Measurements from ENCODE around the gene FLCN. TPM values are rescaled to one million over a fixed set of nuclear protein-coding genes. Genes with fewer than 3 reads are reported as not detected.
"Not testable (repeated sequence)": the region's sequence is repeated elsewhere in the genome, so short reads cannot be mapped to it uniquely, and the experiment has no call there.

Gene FLCN, protein sequence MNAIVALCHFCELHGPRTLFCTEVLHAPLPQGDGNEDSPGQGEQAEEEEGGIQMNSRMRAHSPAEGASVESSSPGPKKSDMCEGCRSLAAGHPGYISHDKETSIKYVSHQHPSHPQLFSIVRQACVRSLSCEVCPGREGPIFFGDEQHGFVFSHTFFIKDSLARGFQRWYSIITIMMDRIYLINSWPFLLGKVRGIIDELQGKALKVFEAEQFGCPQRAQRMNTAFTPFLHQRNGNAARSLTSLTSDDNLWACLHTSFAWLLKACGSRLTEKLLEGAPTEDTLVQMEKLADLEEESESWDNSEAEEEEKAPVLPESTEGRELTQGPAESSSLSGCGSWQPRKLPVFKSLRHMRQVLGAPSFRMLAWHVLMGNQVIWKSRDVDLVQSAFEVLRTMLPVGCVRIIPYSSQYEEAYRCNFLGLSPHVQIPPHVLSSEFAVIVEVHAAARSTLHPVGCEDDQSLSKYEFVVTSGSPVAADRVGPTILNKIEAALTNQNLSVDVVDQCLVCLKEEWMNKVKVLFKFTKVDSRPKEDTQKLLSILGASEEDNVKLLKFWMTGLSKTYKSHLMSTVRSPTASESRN
- 32.9 and 43.4 TPM in 2 replicates for total RNA-seq (2014; rRNA removed)
- polyA plus RNA-seq (2012), result 29.7 TPM

DNA sequence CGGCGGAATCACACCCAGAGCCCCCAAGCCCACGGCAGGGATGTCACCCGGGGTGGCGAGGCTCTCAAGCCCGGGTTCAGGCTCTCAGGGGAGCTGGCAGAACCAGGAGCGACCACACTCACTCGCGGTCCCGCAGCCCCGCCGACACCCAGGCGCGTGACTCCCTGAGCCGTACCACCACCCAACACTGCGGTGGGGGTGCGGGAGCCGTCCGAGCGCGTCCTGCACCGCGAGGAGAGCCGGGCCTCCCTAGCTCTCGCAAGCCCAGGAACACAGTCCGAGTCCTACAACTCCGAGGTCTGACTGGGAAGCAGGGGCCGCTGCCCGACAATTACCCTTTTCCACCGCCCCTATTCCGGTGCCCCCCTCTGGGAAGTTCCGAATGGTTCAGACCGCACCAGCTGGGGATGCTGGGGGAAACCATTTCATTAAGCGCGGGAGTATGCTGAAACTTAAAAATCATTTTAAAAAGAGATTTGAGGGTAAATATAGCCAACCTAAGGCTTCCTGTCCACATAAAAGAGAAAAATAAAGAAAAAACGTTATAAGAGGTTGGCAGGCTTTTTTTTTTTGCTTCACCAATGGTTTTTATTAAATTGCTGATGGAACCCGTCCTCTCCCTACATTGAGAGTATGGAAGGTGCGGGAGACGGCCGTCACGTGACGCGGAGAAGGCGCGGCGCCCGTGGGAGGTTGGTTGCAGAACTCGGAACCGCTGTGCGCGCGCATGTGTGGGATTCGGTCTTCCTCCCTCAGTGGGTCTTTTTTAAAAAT is at the start of gene FLCN:
Gene FLCN, minus strand, starts transcription at position 143 of the 774 bp plus-strand sequence. CDS start 9,031 bp downstream, outside the sequence.
- peak; percentile 84 for DNase-seq (ENCODE audit: low read depth)

DNA sequence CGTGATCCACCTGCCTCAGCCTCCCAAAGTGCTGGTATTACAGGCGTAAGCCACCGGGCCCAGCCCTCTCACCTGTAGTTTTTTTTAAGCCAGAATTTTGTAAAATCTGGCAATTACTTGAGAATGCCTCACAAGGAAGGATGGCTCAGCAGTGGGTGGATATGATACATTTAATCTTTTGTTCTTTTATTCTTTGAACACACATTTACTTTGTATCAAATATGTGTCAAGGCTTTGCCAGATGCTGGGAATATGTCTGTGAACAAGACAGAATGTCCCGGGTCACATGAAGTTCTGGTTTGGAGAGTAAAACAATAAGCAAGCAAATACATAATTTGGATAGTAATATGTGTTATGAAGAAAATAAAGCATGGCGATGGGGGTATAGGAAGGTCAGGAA is 49.0 kb upstream of the FLCN start:
- DNase-seq (ENCODE audit: low read depth), result no peak

DNA sequence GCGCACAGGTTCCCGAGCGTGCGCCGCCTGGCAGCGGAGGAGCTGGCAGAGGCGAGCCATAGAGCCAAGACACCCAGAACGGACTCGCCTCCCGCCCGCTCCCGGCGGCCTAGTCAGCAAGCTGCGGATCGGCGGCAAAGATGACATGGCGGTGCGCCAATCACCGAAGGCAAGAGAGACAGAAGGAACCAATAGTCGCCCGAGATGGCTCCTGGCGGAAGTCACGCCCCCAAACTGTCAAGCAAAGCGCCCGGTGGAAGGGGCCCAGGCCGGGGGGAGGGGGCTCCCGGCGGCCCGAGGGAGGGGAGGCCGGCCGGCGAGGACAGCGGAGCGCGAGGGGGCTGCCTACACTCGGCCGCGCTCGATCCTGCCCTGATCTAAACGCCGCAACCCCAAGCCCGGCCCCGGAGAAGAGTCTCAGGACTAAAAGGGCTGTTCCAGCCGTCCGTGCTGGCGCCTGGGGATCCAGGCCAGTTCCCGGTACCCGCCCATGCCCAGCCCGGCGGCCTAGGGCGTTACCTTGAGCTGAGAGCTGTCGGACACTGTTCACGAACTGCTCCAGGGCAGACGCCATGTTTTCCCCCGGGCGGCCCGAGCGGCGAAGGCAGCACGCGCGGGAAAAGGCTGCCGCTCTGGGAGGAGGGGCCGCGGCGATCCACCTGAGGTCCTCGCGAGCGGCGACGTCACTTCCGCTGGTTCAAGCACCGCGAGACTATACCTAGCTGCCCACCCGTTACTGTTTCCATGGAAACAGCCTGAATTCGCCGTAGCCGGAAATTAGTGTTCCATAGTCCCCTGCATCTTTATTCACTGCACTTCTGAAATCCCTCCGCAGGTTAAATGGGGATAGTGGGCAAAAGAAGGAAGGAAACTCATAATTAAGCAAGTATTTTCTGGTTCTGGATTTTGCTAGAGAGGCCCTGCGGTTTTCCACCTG is 43.9 kb upstream of the FLCN start, which contains the start of gene COPS3:
Gene COPS3, minus strand, starts transcription at position 634 of the 937 bp plus-strand sequence. Its CDS starts 60 bp downstream, at position 574.
- DNase-seq (ENCODE audit: low read depth), result peak; percentile 96

DNA sequence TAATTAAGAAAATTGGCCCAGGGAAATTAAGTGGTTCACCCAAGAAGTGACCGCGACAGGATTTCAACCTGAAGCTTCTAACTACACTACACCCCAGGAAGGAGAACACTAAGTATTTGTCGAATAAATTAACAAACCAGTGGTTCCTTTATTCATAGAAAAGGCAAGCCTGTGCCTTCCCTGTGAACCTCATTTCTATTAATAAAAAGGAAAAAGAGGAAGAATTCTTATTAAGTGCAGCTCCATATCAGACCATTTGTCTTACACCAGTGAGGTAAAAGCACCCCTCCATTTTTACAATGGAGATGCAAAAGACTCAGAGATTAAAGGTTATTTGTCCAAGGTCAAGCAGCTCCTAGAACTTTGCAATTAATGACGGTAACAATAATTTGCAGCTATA is 42.3 kb upstream of the FLCN start:
- no peak for DNase-seq (ENCODE audit: low read depth)

DNA sequence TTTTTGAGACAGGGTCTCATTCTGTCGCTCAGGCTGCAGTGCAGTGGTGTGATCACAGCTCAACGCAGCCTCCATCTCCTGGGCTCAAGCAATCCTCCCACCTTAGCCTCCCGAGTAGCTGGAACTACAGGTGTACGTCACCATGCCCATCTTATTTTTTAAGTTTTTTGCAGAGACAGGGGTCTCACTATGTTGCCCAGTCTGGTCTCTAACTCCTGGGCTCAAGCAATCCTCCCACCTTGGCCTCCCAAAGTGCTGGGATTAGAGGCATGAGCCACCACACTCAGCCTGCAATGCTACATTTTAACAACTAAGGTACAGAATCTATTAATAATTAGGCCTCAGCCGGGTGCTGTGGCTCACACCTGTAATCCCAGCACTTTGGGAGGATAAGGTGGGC is 40.5 kb upstream of the FLCN start:
- not testable (repeated sequence) for DNase-seq (ENCODE audit: low read depth)

DNA sequence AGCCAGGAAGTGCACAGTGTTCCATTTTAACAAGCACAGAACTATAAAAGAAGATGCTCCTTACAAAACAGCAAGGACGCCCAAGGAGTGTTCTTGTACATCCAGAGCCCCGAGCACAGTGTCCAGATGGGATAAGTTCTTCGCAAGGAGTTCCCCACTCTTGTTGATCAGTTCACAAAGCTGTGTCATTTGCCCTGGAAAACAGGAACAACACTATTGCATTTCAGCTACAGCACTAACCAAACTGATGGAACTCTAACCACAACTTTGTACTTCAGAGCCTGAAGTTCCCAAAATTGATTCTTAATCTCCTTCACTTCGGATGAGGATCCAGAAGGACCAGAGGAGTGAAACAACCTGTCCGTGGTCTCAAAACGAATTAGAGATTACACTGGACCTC is 39.0 kb upstream of the FLCN start:
- no peak for DNase-seq (ENCODE audit: low read depth)

DNA sequence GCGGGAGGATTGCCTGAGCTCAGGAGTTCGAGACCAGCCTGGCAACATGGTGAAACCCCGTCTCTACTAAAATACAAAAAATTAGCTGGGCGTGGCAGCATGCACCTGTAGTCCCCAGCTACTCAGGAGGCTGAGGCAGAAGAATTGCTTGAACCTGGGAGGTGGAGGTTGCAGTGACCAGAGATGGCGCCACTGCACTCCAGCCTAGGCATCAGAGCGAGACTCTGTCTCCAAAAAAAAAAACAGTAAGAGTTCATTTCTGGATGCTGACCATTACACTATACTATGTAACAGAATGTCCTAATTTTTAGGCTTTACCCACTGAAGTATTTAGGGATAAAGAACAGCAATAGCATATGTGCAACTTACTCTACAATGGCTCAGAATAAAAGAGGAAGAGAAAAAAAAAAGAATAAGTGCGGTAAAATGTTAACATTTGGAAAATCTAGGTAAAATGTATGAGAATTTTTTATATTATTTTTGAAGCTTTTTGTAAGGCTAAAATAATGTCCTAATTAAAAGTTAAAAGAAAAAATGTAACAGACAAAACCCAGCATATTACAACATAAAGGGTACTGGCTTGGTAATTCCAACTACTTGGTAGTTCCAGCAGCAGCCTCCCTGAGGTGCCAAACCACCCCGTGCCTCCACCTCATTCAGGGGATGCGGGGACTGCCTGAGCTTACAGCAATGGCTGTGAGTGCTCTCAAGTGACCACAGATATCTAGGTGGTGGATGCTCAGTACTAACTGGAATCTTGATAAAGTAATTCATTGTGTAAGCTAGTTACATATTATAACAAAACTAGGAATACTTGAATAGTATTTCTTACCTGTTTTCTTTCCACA is 33.2 kb upstream of the FLCN start:
- no peak for DNase-seq (ENCODE audit: low read depth)

DNA sequence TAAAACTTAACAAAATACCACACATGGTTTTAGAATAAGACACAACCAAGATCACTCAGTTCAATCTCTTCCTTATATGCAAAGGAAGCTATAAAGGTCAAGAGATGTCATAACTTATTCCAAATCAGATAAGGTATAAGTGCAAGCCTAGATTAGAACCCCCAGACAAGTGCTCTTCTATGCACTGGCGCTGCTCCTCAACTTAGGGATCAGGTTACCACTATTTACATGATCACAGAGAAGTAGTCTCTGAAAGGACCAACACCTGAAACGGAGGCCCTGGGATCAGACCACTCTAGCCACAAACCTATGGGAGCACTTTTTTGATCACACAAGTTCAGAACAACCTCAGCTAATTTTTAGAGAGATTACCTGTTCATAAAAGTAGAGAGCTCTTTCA is 27.5 kb upstream of the FLCN start:
- no peak for DNase-seq (ENCODE audit: low read depth)

DNA sequence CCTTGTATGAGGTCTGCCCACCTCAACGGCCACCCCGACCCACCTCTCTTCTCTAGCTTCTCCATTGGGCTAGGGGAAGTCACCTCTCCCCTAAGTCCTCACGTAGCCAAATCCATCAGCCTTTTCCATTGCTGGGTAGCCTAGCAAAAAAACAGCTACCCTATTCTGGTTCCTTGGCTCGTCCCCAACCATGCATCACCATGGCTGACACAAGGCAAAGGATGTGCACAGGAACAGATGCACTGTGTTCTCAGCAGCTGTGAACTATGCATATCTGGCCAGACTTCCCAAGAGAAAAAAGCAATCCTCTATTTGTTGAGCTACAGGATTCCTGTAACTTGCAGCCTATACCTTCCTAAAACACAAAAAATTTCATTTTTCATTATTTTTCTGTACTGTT is 22.0 kb upstream of the FLCN start:
- DNase-seq (ENCODE audit: low read depth), result peak; percentile 14

DNA sequence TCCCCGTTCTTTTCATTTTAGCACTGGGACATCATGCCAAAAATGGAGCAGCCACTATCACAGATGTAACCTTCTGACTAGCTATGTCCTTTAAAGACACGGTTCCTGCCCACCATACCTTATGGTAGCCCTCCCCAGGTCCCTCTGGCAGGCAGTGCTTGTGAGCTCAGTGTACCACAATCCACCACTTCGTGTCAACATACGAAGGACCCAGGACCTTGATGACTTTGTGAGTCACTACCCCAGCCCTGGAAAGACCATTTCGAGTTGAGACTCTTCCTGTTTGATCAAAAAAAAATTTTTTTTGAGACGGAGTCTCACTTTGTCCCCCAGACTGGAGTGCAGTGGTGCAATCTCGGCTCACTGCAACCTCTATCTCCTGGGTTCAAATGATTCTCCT is 21.0 kb upstream of the FLCN start:
- no peak for DNase-seq (ENCODE audit: low read depth)

DNA sequence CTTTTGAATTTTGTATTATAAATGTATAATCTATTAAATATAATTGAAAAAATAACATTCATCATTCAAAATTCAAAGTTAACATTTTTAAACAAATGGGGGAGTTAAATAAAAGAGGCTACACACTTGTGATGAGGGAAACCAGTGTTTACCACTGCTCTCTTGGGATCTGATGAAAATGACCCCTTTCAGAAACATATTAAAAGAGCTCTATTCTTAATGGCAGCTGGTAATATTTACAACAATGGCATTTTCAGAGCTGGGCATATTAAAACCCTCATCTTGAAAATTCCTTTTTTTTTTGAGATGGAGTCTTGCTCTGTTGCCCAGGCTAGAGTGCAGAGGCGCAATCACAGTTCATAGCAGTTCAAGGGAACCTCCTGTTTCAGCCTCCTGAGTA is 19.3 kb upstream of the FLCN start:
- DNase-seq (ENCODE audit: low read depth), result no peak

DNA sequence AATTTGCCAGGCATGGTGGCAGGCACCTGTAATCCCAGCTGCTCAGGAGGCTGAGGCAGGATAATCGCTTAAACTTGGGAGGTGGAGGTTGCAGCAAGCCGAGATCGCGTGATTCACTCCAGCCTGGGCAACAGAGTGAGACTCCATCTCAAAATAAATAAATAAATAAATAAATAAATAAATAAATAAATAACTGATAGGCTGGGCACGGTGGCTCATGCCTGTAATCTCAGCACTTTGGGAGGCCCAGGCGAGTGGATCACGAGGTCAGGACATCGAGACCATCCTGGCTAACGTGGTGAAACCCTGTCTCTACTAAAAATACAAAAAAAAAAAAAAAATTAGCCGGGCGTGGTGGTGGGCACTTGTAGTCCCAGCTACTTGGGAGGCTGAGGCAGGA is 18.7 kb upstream of the FLCN start:
- not testable (repeated sequence) for DNase-seq (ENCODE audit: low read depth)

DNA sequence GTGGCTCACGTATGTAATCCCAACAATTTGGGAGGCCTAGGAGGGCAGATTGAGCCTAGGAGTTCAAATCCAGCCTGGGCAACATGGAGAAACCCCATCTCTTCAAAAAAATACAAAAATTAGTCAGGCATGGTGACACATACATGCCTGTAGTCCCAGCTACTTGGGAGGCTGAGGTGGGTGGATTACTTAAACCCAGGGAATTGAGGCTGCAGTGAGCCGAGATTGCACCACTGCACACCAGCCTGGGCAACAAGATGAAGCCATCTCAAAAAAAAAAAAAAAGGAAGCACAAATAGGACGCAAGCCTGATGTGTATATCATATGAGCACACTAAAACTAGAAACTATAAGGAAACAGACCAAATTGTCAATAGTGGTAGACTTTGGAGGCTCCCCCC is 17.1 kb upstream of the FLCN start:
- DNase-seq (ENCODE audit: low read depth), result no peak

DNA sequence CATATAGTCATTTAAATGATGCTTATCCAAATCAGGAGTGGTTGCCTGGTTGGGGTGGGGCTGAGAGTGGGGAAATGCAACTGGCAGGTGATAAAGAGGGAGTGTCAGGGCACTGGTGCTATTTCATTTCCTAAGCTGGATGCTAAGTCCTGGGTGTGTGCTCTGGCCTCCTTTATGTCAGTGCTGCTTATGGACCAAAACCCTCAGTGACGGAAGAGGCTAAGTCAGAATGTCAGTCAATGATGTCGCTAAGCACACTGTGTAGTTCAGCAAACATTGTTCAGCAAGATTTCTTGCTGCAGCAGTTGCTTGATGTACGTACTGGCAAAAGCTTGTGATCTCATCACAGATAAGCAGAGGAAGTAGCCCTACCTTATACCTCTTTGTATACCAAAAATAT is 16.4 kb upstream of the FLCN start:
- no peak for DNase-seq (ENCODE audit: low read depth)

DNA sequence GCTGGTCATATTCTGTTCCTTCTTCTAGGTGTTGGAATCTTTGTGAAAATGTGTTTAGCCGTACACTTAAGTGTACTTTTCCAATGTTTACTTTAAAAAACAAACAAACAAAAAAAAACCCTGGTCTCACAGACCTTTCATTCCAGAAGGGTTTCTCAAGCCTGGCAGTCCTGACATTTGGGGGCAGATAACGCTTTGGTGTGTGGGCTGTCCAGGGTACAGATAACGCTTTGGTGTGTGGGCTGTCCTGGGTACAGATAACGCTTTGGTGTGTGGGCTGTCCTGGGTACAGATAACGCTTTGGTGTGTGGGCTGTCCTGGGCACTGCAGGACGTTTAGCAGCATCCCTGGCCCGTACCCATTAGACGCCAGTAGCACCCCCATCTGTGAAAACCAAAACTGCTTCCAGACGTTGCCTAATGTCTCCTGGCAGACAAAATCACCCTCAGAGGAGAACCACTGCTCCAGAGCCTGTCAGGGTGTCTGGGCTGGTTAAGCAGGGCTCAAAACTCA is 15.2 kb upstream of the FLCN start:
- no peak for DNase-seq (ENCODE audit: low read depth)

DNA sequence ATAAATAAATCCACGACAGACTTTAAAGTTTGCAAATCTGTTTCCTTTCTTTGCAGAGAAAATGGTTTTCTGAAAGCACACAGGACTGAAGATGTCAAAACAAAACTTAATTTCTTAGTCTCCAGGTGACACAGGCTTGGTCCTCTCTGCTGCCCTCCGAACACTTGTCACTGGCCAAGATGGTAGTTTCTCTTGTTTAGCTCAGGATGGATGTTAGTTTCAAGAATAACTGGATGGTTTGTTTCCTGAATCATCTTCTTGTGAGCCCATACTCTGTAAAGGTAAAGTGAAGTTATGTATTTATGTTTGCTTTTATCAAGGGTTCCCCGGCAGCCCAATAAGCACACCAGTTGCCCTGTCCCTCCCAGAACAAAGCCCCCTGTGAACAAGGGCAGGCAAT is 9.9 kb upstream of the FLCN start:
- DNase-seq (ENCODE audit: low read depth), result no peak

DNA sequence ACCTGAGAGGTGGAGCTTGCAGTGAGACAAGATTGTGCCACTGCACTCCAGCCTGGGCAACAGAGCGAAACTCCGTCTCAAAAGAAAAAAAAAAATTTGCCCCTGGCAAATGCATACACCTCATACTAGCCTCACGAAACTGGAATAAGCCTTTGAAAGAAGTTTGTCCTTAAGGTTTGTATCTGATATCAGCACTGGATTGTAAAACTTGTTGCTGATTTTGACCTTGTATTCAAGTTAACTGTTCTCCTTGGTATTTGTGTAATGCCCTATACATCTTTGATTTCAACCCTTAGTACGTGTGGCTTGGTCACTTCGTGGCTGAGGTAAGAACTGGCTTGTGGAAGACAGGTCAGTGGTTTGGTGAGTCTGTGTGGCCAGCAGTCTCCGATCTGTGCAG is 6.2 kb upstream of the FLCN start:
- no peak for DNase-seq (ENCODE audit: low read depth)

DNA sequence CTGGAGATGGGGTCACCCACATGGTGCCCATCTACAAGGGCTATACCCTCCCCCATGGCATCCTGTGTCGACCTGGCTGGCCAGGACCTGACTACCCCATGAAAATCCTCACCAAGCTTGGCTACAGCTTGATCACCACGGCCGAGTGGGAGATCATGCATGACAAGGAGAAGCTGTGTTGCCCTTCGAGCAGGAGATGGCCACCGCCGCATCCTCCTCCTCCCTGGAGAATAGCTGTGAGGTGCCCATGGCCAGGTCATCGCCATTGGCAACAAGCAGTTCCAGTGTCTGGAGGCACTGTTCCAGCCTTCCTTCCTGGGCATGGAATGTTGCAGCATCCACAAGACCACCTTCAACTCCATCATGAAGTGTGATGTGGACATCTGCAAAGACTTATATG is 5.3 kb upstream of the FLCN start:
- DNase-seq (ENCODE audit: low read depth), result no peak

DNA sequence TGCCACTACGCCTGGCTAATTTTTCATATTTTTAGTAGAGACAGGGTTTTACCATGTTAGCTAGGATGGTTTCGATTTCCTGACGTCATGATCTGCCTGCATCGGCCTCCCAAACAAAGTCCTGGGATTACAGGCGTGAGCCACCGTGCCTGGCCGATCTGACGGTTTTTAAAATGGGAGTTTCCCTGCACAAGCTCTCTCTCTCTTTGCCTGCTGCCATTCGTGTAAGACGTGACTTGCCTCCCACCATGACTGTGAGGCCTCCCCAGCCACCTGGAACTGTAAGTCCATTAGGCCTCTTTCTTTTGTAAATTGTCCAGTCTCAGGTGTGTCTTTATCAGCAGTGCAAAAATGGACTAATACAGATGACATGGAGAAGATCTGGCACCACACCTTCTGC is 4.7 kb upstream of the FLCN start:
- DNase-seq (ENCODE audit: low read depth), result no peak

DNA sequence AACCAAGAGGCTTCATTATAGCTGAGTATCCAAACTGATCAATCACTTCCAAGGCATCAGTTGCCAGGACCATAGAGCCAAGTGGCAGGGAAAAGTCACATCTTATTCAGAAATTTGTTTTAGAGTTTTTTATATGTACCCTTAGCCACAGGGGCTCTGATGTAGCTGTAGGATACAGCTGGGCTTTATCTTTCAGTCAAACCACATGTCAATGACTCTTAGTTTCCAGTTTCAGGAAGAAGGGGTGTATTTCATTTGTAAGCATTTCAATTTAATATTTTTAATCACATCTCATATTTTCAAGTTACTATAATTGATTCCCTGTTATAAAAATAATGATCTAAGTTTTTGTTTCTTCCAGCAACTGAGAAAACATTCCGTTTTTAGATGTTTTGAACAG is 2.9 kb upstream of the FLCN start:
- no peak for DNase-seq (ENCODE audit: low read depth)

Data from LHCN-M2 (cell line).